Astrocyte of the cerebellum (primary cell): ENCODE data around the gene APBB1IP.

Experiments used
- DNase-seq: peaks from one replicate; pipeline ENCODE4 v3.0.0-alpha.2; 2011; ENCODE audit warnings: low read depth
- H3K4me3 ChIP-seq: 2 replicates; pipeline ENCODE4 v1.5.1; 2011; ENCODE audit warnings: mild to moderate bottlenecking, low read depth, low read length, moderate library complexity
- in situ Hi-C: cut with HindIII; loops from 2 replicates; pipeline ENCODE4 v1.10.0; 2017; ENCODE audit warnings: low sequenced_read_pairs
- TF ChIP-seq, protein P1 (sequence below): IDR thresholded peaks from 2 replicates; pipeline ENCODE4 v1.5.1; 2012; ENCODE audit warnings: low read length, low read depth, moderate library complexity, mild to moderate bottlenecking; ENCODE audit errors: missing control alignments

APBB1IP gene

DNA sequence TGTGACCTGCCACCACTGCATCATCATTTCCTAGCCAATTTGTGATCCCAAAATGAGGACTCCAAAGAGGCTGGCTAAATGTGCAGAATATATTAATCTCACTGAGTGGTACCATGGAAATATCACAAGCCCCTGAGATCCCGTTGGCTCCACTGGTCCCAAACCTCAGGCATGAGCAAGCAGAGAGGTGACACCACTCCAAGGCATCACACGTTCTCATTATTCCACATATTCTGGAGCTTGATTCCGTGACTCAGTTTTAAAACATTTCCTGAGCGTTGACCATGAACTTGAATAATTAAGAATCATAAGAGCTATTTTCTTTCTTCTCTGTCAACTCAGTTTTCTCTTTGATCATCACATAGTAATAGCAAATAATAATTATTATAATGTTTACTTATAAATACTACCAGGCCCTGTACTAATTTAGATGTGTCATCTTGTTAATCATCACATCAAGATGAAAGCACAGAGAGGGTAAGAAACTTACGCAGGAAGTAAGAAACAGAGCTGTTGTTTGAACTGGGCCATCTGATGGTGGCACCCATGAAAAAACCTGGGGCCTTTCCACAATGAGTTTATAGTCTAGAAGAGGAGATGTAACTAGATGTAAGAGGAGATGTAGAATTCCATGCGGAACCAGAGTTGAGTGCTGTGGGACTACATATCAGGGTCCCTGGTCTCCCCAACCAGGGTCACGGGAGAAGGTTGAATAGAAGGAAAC, 3.5 kb downstream of the APBB1IP start:
- in situ Hi-C loops, result no loop called here
- no peak for DNase-seq
- H3K4me3 ChIP-seq, result no peak overlapping the region
- TF ChIP-seq, protein P1, sequence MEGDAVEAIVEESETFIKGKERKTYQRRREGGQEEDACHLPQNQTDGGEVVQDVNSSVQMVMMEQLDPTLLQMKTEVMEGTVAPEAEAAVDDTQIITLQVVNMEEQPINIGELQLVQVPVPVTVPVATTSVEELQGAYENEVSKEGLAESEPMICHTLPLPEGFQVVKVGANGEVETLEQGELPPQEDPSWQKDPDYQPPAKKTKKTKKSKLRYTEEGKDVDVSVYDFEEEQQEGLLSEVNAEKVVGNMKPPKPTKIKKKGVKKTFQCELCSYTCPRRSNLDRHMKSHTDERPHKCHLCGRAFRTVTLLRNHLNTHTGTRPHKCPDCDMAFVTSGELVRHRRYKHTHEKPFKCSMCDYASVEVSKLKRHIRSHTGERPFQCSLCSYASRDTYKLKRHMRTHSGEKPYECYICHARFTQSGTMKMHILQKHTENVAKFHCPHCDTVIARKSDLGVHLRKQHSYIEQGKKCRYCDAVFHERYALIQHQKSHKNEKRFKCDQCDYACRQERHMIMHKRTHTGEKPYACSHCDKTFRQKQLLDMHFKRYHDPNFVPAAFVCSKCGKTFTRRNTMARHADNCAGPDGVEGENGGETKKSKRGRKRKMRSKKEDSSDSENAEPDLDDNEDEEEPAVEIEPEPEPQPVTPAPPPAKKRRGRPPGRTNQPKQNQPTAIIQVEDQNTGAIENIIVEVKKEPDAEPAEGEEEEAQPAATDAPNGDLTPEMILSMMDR, result no peak

GRCh38 chr10:26445411-26446031, 7.4 kb downstream of the APBB1IP start:
- TF ChIP-seq, protein P1, result no peak
- H3K4me3 ChIP-seq, result no peak overlapping the region
- DNase-seq, result no peak
- in situ Hi-C loops, result no loop called here

GRCh38 chr10:26446258-26446657, 8.1 kb downstream of the APBB1IP start:
- no peak for DNase-seq
- TF ChIP-seq, protein P1, result no peak
- no peak overlapping the region for H3K4me3 ChIP-seq
- in situ Hi-C loops, result no loop called here

DNA sequence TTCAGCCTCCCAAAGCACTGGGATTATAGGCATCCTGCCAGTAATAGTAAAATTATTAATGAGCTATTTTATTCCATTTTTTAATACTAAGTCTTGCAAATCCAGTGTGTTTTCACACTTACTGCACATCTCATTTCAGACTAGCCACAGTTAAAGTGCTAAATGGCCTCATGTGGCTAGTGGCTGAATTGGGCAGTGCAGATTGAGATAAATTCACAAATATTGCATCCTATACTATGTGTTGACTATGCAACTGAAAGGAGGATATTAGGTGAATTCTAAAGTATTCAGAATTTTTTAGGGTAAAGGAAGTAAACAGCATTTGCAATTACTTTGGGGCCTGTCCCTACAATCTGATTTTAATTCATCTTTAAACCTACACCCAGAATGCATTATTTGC, 10.2 kb downstream of the APBB1IP start:
- TF ChIP-seq, protein P1, result no peak
- DNase-seq, result no peak
- in situ Hi-C loops, result no loop called here
- no peak overlapping the region for H3K4me3 ChIP-seq

DNA sequence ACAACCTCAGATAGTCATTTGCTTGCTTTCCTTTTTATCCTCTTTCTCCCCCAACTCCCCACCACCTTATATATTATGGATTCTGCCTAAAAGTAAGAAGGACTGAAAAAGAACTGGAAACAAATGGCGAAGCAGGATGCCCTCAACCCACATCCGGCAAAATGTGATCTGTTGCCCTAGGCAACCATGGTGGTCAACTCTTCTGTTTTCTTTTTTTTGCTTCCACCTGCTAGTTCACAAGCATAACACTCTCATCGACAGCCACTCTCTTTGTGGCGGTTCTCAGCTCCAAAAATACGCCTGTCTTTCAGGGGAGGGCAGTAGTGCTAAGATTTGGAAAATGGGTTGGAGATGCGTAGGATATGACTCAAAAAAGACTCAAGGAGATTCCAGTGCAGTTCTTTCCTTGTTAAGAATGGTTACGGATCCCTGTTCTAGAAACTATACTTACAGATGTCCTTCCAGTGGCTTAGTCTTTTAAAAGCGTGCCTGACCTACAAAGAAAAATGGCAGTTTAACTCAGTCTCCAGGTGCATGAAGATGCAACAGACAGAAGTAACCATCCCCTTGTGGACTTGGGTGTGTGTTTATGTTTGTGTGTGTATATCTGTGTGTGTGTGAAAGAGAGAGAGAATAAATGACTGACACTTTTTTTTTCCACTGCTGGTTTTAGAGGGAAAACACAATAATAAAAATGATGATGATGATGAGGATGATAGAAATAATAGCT, 10.7 kb downstream of the APBB1IP start:
- in situ Hi-C loops, result no loop called here
- H3K4me3 ChIP-seq, result no peak overlapping the region
- TF ChIP-seq, protein P1, result no peak
- DNase-seq, result no peak

GRCh38 chr10:26449726-26450125, 11.6 kb downstream of the APBB1IP start:
- in situ Hi-C loops, result no loop called here
- H3K4me3 ChIP-seq, result no peak overlapping the region
- no peak for DNase-seq
- TF ChIP-seq, protein P1, result no peak
